T1000 (cell line): ENCODE data around the gene SLC30A5.
"Not testable (repeated sequence)": the region's sequence is repeated elsewhere in the genome, so short reads cannot be mapped to it uniquely, and the experiment has no call there.

Experiments
- DNase-seq: peaks from one replicate; lab custom pipeline; 2025; ENCODE audit warnings: mixed read lengths; lab: John Stamatoyannopoulos, UW

Gene SLC30A5

GRCh38 chr5:69093771-69094482 lies at the start of gene SLC30A5:
SLC30A5 (plus strand) TSS chr5:69094014; CDS start chr5:69094256, 242 bp downstream.
- DNase-seq, result peak; percentile 97

DNA sequence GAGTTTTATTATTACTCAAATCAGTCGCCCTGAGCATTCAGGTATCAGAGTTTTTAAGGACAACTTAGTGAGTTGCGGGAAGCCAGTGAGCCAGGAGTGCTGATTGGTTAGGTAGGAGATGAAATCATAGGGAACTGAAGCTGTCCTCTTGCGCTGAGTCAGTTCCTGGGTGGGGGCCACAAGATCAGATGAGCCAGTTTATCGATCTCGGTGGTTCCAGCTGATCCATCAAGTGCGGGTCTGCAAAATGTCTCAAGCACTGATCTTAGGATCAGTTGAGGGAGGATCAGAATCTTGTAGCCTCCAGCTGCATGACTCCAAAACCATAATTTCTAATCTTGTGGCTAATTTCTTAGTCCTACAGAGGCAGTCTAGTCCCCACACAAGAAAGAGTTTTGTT lies 48.6 kb upstream of the SLC30A5 start:
- not testable (repeated sequence) for DNase-seq

- DNase-seq, result no peak
Measured at GRCh38 chr5:69046375-69046957, 47.3 kb upstream of the SLC30A5 start.

DNA sequence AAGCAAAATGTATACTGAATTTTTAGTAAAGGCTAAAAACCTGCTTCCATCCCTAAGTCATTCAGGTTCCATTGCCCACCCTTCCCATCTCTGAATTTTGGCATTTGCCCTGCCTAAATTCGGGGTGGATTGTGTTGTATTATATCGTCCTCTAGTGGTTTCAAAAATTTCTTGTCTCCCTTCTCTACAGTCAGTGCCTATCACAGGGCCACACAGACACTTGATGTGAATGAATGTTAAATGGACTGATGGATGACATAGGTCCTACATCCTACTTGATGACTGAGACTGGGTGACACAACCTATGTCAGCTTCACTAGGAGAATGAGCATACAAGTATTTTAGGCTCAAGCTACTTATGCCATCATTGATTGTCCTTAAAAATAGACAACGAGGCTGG lies 45.6 kb upstream of the SLC30A5 start:
- DNase-seq, result no peak

DNA sequence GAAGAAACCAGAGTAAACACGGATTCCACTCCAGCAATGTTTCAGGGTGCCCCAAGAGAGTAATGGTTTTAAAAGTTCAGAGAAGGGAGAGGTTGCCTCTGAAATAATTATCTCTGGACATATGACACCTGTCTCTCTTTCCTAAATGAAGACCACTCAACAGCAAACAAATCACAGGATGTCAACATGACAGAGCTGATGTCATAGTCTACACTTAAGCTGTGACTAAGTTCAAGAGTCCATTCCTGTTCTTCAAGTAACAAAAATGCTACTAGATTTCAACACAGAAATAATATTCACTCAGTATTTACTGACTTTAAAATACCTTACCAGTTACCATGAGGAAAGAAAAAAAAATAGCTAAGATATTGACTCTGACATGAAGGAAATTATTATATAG lies 44.7 kb upstream of the SLC30A5 start:
- DNase-seq, result no peak

DNA sequence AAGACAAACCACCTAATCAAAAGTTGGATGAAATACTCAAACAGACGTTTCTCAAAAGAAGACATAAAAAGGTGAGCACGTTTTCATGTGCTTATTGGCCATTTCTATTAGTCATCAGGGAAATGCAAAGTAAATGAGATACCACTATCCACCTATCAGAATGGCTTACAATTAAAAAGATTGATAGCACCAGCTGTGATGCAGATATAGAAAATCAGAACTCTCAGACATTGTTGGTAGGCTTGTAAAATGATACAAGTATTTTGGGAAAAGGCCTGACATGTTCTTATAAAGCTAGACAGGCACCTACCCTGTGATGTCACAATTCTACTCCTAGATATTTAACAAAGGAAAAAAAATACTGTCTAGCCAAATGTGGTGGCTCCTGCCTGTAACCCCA lies 44.0 kb upstream of the SLC30A5 start:
- DNase-seq, result no peak

- no peak for DNase-seq
Measured at GRCh38 chr5:69050214-69050613, 43.6 kb upstream of the SLC30A5 start.

DNA sequence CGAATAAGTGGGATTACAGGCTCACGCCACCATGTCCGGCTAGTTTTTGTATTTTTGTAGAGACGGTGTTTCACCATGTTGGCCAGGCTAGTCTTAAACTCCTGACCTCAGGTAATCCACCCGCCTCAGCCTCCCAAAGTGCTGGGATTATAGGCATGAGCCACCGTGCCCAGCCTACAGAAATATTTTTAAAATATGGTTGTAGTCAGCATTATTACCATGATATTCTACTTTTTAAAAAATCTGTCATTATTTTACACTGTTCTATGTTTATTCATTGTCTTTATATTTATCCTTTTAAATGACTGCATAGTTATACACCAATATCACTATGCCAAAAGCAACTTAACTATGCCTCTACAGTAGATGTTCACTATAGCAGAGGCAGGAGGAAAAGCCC lies 41.6 kb upstream of the SLC30A5 start:
- DNase-seq, result no peak

DNA sequence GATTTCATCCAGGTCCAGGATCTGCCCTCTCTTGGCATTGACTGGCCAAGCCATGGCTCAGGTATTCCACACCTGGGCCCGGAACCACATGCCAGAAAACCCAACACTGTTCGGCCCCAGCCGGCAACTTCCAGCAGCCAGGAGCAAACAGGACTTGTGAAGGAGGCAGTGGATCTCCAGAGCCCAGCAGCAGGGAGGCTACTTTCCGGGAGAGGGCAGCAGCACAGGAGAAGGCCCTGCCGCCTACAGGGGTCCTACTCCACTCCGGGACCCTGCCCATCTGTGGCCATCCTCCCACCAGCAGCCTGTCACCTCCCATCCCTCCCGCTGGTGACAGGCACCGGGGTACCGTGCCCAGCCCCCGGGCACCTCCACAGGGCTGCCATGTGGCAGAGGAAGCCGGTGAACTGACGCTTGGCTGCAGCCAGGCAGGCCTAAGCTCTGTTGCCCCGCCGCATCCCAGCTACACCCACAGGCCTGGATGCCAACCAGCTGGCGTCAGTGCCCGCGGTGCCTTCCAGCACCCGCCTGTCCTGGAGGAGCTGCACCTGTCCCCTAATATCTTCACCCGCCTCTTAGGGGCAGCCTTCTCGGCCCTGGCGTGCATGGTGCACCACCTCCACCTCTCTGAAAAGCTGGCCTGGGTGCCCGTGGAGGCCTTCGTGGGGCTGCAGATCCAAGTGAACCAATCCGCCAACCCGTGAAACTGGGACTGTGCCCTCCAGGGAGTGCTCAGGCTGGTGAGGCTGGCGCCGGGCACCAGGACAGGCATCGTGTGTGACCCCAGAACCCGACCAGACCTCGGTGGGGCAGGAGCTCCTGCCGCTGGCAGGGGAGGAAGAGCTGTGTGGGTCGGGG lies 18.9 kb upstream of the SLC30A5 start:
- DNase-seq, result no peak

- no peak for DNase-seq
Measured at GRCh38 chr5:69075522-69076179, 18.2 kb upstream of the SLC30A5 start.

DNA sequence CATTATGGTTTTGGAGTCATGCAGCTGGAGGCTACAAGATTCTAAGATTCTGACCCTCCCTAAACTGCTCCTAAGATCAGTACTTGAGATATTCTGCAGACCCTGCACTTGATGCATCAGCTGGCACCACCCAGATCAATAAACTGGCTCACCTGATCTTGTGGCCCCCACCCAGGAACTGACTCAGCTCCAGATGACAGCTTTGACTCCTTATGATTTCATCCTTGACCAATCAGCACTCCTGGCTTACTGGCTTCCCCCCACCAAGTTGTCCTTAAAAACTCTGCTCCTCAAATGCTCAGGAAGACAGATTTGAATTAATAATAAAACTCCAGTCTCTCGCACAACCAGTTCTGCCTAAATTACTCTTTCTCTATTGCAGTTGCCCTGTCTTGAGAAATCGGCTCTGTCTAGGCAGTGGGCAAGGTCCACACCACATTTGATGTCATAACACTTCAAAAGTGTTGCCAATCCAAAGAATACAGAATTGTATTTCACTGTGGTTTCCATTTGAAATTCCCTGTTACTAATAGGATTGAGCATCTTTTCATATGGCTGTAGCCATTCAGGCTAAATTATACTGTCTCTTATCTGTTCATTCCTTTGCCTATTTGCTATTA lies 14.8 kb upstream of the SLC30A5 start:
- no peak for DNase-seq

DNA sequence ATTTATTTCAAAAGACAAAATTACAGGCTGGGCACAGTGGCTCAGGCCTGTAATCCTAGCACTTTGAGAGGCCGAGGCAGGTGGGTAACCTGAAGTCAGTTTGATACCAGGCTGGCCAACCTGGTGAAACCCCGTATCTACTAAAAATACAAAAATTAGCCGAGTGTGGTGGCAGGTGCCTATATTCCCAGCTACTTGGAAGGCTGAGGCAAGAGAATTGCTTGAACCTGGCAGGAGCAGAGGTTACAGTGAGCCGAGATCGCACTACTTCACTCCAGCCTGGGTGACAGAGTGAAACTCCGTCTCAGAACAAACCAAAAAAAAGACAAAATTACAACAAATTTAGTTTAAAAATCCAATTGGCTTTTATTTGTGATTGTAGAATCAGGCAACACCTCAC lies 14.3 kb upstream of the SLC30A5 start:
- no peak for DNase-seq

DNA sequence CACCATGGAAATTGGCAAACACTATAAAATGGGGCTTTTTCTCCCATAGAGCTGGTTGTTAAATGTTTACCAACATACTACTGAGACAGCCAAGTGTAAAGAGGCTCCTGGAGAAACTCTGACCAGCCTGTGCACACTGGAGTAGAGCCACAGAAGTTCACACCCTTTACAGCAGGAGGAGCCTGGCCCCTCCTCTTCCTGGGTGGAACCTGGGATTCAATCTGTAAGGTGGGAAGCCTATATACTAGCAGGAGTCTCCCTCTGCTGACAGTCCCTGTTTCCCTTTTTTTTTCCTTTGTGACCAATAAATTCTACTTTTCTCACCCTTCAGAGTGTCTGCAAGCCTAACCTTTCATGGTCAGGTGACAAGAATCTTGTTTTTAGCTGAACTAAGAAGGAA lies 10.4 kb upstream of the SLC30A5 start:
- no peak for DNase-seq

DNA sequence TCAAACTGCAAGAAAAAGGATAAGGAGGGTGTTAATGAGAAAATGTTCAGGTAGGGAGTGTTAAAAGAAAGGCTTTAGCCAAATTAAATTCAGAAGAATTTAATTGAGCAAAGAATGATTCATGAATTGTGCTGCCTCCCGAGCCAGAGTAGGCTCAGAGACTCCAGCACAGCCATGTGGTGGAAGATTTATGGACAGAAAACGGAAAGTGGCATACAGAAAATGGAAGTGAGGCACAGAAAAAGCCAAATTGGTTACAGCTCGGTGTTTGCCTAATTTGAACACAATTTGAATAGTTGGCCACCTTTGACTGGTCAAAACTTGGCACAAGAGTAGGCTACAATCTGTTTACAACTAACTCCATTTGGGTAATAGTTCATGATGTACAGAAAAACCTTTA lies 9.6 kb upstream of the SLC30A5 start:
- DNase-seq, result no peak

DNA sequence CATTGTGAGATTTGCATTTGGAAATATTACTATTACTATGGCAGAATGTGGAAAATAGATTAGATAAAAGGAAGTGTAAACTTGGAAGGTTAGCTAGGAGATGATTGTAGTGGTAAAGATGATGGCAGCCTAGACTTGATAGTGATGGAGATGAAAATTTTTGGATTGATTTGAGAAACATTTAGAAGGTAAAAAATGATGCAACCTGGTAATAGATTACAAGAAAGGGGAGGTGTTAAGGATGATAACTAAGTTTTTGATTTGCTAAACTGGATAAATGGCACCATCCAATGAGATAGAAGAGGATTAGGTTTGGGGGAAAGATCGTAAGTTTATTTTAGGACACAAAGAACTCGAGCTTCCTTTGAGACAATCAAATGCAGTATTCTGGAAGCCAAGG lies 8.9 kb upstream of the SLC30A5 start:
- no peak for DNase-seq

DNA sequence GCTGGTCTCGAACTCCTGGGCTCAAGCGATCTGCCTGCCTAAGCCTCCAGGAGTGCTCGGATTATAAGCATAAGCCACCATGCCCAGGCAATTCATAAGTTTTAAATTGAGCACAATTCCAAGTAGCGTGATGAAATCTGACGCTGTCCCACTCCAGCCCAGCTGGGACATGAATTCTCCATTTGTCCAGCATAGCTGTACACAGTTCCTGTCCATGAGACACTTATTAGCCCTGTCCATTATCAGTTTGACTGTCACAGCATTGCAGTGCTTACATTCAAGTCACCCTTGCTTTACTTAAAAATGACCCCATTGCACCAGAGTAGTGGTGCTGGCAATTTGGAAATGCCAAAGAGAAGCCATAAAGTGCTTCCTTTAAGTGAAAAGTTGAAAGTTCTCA lies 7.6 kb upstream of the SLC30A5 start:
- DNase-seq, result no peak

DNA sequence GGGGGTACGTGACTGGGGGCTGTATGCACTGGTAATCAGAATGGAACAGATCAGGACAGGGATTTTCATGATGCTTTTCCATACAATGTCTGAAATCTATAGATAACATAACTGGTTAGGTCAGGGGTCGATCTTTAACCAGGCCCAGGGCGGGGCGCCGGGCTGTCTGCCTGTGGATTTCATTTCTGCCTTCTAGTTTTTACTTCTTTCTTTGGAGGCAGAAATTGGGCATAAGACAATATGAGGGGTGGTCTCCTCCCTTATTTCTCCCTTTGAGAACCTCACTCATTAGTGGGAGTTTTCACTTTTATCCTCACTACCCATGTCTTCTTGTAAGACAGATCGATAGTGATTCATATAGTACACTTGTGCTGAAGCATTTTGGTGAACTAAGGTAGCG lies 5.8 kb upstream of the SLC30A5 start:
- not testable (repeated sequence) for DNase-seq

DNA sequence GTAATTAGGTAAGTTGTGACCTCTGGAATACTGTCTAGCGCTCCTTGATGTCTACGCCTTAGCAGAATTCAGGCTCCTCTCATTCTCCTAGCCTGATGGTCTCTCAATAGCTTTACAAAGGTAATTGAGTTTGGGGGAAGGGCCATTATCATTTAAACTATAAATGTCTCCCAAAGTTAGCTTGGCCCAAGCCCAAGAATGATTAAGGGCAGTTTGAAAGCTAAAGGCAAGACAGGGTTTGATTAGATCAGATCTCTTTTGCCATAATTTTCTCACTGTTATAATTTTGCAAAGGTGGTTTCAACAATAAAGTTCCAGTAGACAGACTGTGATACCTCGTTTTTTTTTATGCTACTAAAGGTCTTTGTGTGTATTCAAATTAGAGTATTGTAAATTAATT lies 3.7 kb upstream of the SLC30A5 start:
- DNase-seq, result no peak

GRCh38 chr5:69091771-69092170 lies 2.0 kb upstream of the SLC30A5 start:
- DNase-seq, result no peak

DNA sequence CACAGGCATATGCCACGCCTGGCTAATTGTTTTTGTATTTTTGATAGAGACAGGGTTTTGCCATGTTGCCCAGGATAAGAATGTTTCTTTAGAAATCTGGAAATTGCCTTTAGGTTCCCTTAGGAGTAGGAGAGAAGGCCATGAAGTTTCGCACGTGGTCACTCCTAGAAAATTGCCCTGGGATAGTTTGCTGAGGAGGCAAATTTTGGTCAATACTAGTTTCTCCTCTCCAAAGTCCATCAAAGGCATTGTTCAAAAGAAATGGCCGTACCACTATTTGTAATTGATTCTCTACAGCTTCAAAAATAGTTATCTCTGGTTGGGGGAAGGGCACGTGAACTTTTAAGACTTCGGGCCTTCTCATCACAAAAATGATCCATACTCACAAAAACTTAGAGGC lies 845 bp upstream of the SLC30A5 start:
- no peak for DNase-seq

DNA sequence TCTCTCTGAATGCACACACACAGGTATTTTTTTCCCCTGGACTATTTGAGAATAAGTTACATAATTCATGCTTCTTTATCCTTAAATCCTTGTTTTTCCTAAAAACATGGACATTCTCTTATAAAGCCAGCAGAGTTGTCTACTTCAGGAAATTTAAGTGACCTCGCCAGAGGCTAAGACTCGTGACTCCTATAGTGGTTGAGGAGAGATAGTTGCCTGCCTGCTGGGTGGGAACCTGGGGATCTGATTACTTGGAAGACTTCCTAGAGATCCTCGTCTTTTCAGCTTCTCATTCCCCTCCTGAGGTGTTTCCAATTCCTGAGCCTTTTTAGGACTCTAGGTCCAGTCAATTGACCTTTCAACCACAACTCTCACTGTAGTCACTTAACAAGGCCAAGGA lies 5.5 kb downstream of the SLC30A5 start:
- DNase-seq, result no peak

GRCh38 chr5:69103521-69103920 lies 9.7 kb downstream of the SLC30A5 start:
- DNase-seq, result no peak
